Neural progenitor cell (in vitro differentiated cells): Measurements from ENCODE around the gene LARP1.
"Not testable (repeated sequence)": the region's sequence is repeated elsewhere in the genome, so short reads cannot be mapped to it uniquely, and the experiment has no call there.

Experiments
- EZH2 ChIP-seq: fragments of 200-600 bp; sonication (generic); IDR thresholded peaks from 2 replicates; pipeline ENCODE4 v1.6.1; 2017; ENCODE audit warnings: antibody characterized with exemption, mild to moderate bottlenecking, moderate library complexity
- EZH2phosphoT487 ChIP-seq: fragments of 200-600 bp; sonication (generic); IDR thresholded peaks from 2 replicates; pipeline ENCODE4 v1.6.1; 2017; ENCODE audit warnings: antibody characterized with exemption
- TF ChIP-seq, protein P1 (sequence below): fragments of 200-600 bp; sonication (generic); IDR thresholded peaks from 2 replicates; pipeline ENCODE4 v1.5.1; 2017; ENCODE audit warnings: antibody characterized with exemption, mild to moderate bottlenecking

GRCh38 chr5:154835701-154836052 lies 80.5 kb downstream of the LARP1 start:
- TF ChIP-seq EZH2phosphoT487, EZH2: not testable (repeated sequence)
- TF ChIP-seq, protein P1, sequence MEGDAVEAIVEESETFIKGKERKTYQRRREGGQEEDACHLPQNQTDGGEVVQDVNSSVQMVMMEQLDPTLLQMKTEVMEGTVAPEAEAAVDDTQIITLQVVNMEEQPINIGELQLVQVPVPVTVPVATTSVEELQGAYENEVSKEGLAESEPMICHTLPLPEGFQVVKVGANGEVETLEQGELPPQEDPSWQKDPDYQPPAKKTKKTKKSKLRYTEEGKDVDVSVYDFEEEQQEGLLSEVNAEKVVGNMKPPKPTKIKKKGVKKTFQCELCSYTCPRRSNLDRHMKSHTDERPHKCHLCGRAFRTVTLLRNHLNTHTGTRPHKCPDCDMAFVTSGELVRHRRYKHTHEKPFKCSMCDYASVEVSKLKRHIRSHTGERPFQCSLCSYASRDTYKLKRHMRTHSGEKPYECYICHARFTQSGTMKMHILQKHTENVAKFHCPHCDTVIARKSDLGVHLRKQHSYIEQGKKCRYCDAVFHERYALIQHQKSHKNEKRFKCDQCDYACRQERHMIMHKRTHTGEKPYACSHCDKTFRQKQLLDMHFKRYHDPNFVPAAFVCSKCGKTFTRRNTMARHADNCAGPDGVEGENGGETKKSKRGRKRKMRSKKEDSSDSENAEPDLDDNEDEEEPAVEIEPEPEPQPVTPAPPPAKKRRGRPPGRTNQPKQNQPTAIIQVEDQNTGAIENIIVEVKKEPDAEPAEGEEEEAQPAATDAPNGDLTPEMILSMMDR = not testable (repeated sequence)
